SK-N-SH (cell line): ENCODE data around the gene NBDY. TPM values are rescaled to one million over a fixed set of nuclear protein-coding genes. Genes with fewer than 3 reads are reported as not detected.

Experiments used
- CTCF ChIA-PET: fragments of 300-600, 350-600 bp; formaldehyde crosslinking; extraction: SDS; loops from one replicate; lab custom pipeline; 2021; lab: Yijun Ruan, JAX
- POLR2A ChIA-PET: fragments of 350-600 bp; sonication (Branson Sonifier 250); formaldehyde crosslinking; extraction: SDS; loops from one replicate; lab custom pipeline; 2020; ENCODE audit warnings: antibody characterized with exemption, inconsistent platforms; lab: Yijun Ruan, JAX
- DNase-seq: peaks from one replicate; pipeline ENCODE4 v3.0.0; 2012
- H2AFZ ChIP-seq: fragments of 200-600 bp; sonication (generic); 2 replicates; pipeline ENCODE4 v1.8.1; 2016; ENCODE audit warnings: antibody characterized with exemption, mild to moderate bottlenecking, low read depth
- H3F3A ChIP-seq: fragments of 200-600 bp; sonication (generic); replicated peaks from 2 replicates; pipeline ENCODE3; 2016; ENCODE audit warnings: antibody characterized with exemption, mild to moderate bottlenecking; ENCODE audit not compliant: insufficient read depth
- H3K27ac ChIP-seq, 2 experiments: fragments of 200-500 bp in 1 of 2; fragments of 200-600 bp in 1 of 2; sonication (Bioruptor generic) in 1 of 2; sonication (generic), shearing (Covaris generic) in 1 of 2; 2 replicates each; pipeline versions ENCODE4 v1.5.1 to v1.6.1; 2014 to 2016; ENCODE audit warnings: low read depth in 2 of 2, inconsistent platforms in 1 of 2, low read length in 1 of 2, mild to moderate bottlenecking in 1 of 2, mixed read lengths in 1 of 2
- H3K27me3 ChIP-seq: fragments of 200-600 bp; sonication (generic), shearing (Covaris generic); 2 replicates; pipeline ENCODE4 v1.6.1; 2016; ENCODE audit warnings: mixed run types; ENCODE audit not compliant: insufficient read depth
- H3K36me3 ChIP-seq, 2 experiments: fragments of 200-500 bp in 1 of 2; fragments of 200-600 bp in 1 of 2; sonication (Bioruptor generic) in 1 of 2; sonication (generic) in 1 of 2; replicated peaks in 1 of 2; 2 replicates each; pipeline versions ENCODE3 to v1.5.1; 2014 to 2016; ENCODE audit warnings: low read length in 1 of 2, mild to moderate bottlenecking in 1 of 2; ENCODE audit not compliant: insufficient read depth in 2 of 2, control insufficient read depth in 1 of 2
- H3K4me1 ChIP-seq, 2 experiments: fragments of 200-500 bp in 1 of 2; fragments of 200-600 bp in 1 of 2; sonication (Bioruptor generic) in 1 of 2; sonication (generic), shearing (Covaris generic) in 1 of 2; 2 replicates each; pipeline versions ENCODE4 v1.5.1 to v1.6.1; 2014 to 2016; ENCODE audit warnings: low read depth in 1 of 2, low read length in 1 of 2, mixed run types in 1 of 2; ENCODE audit not compliant: insufficient read depth in 2 of 2, control insufficient read depth in 1 of 2
- H3K4me2 ChIP-seq: fragments of 200-600 bp; sonication (generic), shearing (Covaris generic); 2 replicates; pipeline ENCODE4 v1.6.1; 2017; ENCODE audit warnings: mixed run types
- H3K4me3 ChIP-seq, 2 experiments: fragments of 200-500 bp in 1 of 2; fragments of 200-600 bp in 1 of 2; sonication (Bioruptor generic) in 1 of 2; sonication (generic), shearing (Covaris generic) in 1 of 2; 2 replicates each; pipeline versions ENCODE4 v1.5.1 to v1.8.1; 2014 to 2016; ENCODE audit warnings: low read depth in 2 of 2, inconsistent platforms in 1 of 2, low read length in 1 of 2, mild to moderate bottlenecking in 1 of 2, mixed read lengths in 1 of 2, moderate library complexity in 1 of 2
- H3K79me2 ChIP-seq: fragments of 200-600 bp; sonication (generic); 2 replicates; pipeline ENCODE4 v1.8.1; 2017; ENCODE audit warnings: mild to moderate bottlenecking; ENCODE audit not compliant: insufficient read depth
- H3K9ac ChIP-seq: fragments of 200-600 bp; sonication (generic); 2 replicates; pipeline ENCODE4 v1.6.1; 2017; ENCODE audit warnings: mixed run types
- H3K9me2 ChIP-seq: fragments of 200-600 bp; sonication (generic); 2 replicates; pipeline ENCODE4 v1.6.1; 2017; ENCODE audit warnings: mixed run types
- H3K9me3 ChIP-seq: fragments of 200-600 bp; sonication (generic); 2 replicates; pipeline ENCODE4 v1.6.1; 2017; ENCODE audit warnings: mixed run types, mild to moderate bottlenecking, moderate library complexity
- H4K20me1 ChIP-seq: fragments of 200-600 bp; sonication (generic); 2 replicates; pipeline ENCODE4 v1.6.1; 2017; ENCODE audit warnings: mild to moderate bottlenecking, mixed run types; ENCODE audit not compliant: insufficient read depth
- CTCF ChIP-seq: fragments of 200-600 bp; sonication (generic); IDR thresholded peaks from 2 replicates; pipeline ENCODE4 v1.6.1; 2017; ENCODE audit warnings: antibody characterized with exemption, mild to moderate bottlenecking, moderate library complexity
- EP300 ChIP-seq, 2 experiments: IDR thresholded peaks; 2 replicates each; pipeline versions ENCODE4 v1.4.0 to v1.6.1; 2012; ENCODE audit warnings: borderline replicate concordance in 1 of 2, low read depth in 1 of 2, low read length in 1 of 2
- FOXM1 ChIP-seq: IDR thresholded peaks from 2 replicates; pipeline ENCODE4 v1.4.0; 2012; ENCODE audit warnings: low read depth, mild to moderate bottlenecking
- MAX ChIP-seq: IDR thresholded peaks from 2 replicates; pipeline ENCODE4 v1.4.0; 2012; ENCODE audit warnings: low read depth
- MEF2A ChIP-seq: IDR thresholded peaks from 2 replicates; pipeline ENCODE4 v1.4.0; 2012; ENCODE audit warnings: low read depth, borderline replicate concordance
- NFIC ChIP-seq: IDR thresholded peaks from 2 replicates; pipeline ENCODE4 v1.4.0; 2012; ENCODE audit warnings: borderline replicate concordance
- NRF1 ChIP-seq: IDR thresholded peaks from 2 replicates; pipeline ENCODE4 v1.6.1; 2012; ENCODE audit warnings: low read depth, mild to moderate bottlenecking, low read length
- RCOR1 ChIP-seq: fragments of 150-350 bp; IDR thresholded peaks from 2 replicates; pipeline ENCODE4 v1.6.1; 2017; ENCODE audit warnings: antibody characterized with exemption, low read length
- RFX5 ChIP-seq: IDR thresholded peaks from 2 replicates; pipeline ENCODE4 v1.6.1; 2012; ENCODE audit warnings: mild to moderate bottlenecking, improper control_type of control experiment, low read length
- TAF1 ChIP-seq: IDR thresholded peaks from 2 replicates; pipeline ENCODE4 v1.6.1; 2012; ENCODE audit warnings: low read depth, mild to moderate bottlenecking, low read length, moderate library complexity, borderline replicate concordance
- TEAD4 ChIP-seq: IDR thresholded peaks from 2 replicates; pipeline ENCODE4 v1.4.0; 2012; ENCODE audit warnings: mild to moderate bottlenecking, borderline replicate concordance; ENCODE audit not compliant: insufficient read depth
- WGBS: methylation state at CpG from one replicate; pipeline ENCODE4 v1.1.6; 2017; ENCODE audit warnings: low lambda C conversion rate; 5-methylcytosine and 5-hydroxymethylcytosine counted together
- polyA plus RNA-seq, 3 experiments: library from polyadenylated mRNA; depleted of rRNA; stranded (reverse); fragments of >200 nt; gene quantifications; 2 replicates each; pipeline ENCODE4 v1.2.3, GENCODE V29; 2012
- TF ChIP-seq, protein P1 (sequence below): fragments of 150-350 bp; IDR thresholded peaks from 2 replicates; pipeline ENCODE4 v1.6.1; 2017; ENCODE audit warnings: antibody characterized with exemption, low read length, low read depth, borderline replicate concordance

NBDY gene
- polyA plus RNA-seq, 1 of the 3 experiments (the other 2 are of a cell fraction), result 68.2 TPM

GRCh38 chrX:56762707-56763555 is 33.9 kb downstream of the NBDY start:
- whole genome bisulfite sequencing, result 82% methylated on average over 5 of the region's 6 CpGs
- H3K79me2 ChIP-seq, result no peaks in the 10 kb centered on the region

More at GRCh38 chrX:56762707-56763555, 33.9 kb downstream of the NBDY start:
- H3K27ac ChIP-seq, result no peak overlapping the region
- peaks cover 0 to 15% of the 10 kb centered on the region in 2 experiments; a peak in 1 of 4 replicates for H3K4me1 ChIP-seq
- TF ChIP-seq RCOR1, result no peak
- TF ChIP-seq MEF2A, result no peak
- no peak for TF ChIP-seq NRF1
- TF ChIP-seq MAX, result no peak
- no peak for TF ChIP-seq NFIC
- TF ChIP-seq EP300 (IDR thresholded peaks at IDR 0.05; ENCODE audit: borderline replicate concordance in 1 of 2, low read depth in 1 of 2, low read length in 1 of 2), result no peak
- no peak for TF ChIP-seq FOXM1
- no peak for TF ChIP-seq TAF1
- no peak for TF ChIP-seq TEAD4
- no peak for TF ChIP-seq CTCF
- no peak for TF ChIP-seq RFX5
- TF ChIP-seq, protein P1, sequence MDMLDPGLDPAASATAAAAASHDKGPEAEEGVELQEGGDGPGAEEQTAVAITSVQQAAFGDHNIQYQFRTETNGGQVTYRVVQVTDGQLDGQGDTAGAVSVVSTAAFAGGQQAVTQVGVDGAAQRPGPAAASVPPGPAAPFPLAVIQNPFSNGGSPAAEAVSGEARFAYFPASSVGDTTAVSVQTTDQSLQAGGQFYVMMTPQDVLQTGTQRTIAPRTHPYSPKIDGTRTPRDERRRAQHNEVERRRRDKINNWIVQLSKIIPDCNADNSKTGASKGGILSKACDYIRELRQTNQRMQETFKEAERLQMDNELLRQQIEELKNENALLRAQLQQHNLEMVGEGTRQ, result no peak
- TF ChIP-seq, all 33 proteins: peak for 0
- no peaks in the 10 kb centered on the region for H3K9me2 ChIP-seq
- peaks cover 5% of the 10 kb centered on the region for H4K20me1 ChIP-seq
- no peak overlapping the region for H2AFZ ChIP-seq
- DNase-seq, result no peak
- no peak overlapping the region for H3K9ac ChIP-seq
- H3K4me2 ChIP-seq, result no peak overlapping the region
- ChIA-PET POLR2A (no interaction called here), CTCF (interaction anchor here (1.4 kb wide), 1 partner anchor 24 kb away, joined by 3 read pairs; no protein-coding TSS in a partner anchor)
- H3K4me3 ChIP-seq, result no peak overlapping the region
- H3K9me3 ChIP-seq, result no peaks in the 10 kb centered on the region
- H3K27me3 ChIP-seq, result no peaks in the 10 kb centered on the region
- H3K36me3 ChIP-seq, result peaks cover 0 to 3% of the 10 kb centered on the region in 2 experiments
- peaks cover 8% of the 10 kb centered on the region for H3F3A ChIP-seq
